ENCODE measurements around the gene SUMO3.

DNA sequence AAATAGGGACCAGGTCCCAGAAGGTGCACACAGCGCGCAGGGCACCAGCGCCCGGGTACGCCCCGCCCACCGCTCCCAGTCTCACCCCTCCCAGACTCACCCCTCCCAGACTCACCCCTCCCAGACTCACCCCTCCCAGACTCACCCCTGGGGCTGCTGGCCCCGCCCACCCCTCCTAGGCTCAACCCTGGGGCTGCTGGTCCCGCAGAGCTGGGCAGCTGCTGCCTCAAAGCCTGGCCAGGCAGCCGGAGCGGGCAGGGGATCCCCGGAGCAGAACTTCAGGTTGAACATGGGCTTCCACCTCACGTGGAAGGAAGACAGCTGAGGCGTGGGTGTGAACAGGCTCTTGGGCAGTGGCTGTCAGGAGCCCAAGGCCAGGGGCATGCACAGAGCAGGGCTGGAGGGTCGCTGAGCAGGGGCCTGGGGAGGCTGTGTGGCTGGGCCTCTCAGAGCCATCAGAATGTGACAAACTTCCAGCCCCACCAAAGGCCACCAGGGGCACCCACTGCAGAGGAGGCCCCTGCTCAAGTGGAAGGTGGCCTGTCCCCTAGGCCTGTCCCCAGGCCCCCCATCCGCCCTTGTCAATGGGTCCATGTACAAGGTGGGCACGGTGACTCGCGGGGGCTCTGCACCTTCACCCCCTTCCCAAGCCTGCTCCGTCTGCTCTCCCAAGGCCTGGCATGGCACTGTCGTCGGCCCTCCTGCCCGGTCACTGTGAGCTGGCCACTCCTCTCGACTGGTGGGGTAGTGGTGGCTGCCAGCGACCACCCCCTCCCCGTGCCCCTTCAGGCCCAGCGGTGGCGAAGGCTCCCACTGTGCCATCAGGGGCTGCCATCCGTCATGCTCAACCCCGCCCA lies 20.4 kb upstream of the SUMO3 start:
- TF ChIP-seq, protein P1, sequence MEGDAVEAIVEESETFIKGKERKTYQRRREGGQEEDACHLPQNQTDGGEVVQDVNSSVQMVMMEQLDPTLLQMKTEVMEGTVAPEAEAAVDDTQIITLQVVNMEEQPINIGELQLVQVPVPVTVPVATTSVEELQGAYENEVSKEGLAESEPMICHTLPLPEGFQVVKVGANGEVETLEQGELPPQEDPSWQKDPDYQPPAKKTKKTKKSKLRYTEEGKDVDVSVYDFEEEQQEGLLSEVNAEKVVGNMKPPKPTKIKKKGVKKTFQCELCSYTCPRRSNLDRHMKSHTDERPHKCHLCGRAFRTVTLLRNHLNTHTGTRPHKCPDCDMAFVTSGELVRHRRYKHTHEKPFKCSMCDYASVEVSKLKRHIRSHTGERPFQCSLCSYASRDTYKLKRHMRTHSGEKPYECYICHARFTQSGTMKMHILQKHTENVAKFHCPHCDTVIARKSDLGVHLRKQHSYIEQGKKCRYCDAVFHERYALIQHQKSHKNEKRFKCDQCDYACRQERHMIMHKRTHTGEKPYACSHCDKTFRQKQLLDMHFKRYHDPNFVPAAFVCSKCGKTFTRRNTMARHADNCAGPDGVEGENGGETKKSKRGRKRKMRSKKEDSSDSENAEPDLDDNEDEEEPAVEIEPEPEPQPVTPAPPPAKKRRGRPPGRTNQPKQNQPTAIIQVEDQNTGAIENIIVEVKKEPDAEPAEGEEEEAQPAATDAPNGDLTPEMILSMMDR (IDR thresholded peaks at IDR 0.05; ENCODE audit: low read depth, low read length, missing input control): no peak
- TF ChIP-seq TAF1 (conservative IDR thresholded peaks at IDR 0.05): no peak
- TF ChIP-seq, protein P2, sequence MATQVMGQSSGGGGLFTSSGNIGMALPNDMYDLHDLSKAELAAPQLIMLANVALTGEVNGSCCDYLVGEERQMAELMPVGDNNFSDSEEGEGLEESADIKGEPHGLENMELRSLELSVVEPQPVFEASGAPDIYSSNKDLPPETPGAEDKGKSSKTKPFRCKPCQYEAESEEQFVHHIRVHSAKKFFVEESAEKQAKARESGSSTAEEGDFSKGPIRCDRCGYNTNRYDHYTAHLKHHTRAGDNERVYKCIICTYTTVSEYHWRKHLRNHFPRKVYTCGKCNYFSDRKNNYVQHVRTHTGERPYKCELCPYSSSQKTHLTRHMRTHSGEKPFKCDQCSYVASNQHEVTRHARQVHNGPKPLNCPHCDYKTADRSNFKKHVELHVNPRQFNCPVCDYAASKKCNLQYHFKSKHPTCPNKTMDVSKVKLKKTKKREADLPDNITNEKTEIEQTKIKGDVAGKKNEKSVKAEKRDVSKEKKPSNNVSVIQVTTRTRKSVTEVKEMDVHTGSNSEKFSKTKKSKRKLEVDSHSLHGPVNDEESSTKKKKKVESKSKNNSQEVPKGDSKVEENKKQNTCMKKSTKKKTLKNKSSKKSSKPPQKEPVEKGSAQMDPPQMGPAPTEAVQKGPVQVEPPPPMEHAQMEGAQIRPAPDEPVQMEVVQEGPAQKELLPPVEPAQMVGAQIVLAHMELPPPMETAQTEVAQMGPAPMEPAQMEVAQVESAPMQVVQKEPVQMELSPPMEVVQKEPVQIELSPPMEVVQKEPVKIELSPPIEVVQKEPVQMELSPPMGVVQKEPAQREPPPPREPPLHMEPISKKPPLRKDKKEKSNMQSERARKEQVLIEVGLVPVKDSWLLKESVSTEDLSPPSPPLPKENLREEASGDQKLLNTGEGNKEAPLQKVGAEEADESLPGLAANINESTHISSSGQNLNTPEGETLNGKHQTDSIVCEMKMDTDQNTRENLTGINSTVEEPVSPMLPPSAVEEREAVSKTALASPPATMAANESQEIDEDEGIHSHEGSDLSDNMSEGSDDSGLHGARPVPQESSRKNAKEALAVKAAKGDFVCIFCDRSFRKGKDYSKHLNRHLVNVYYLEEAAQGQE (IDR thresholded peaks at IDR 0.05): no peak
- TF ChIP-seq GABPA (IDR thresholded peaks at IDR 0.05 in 1 of 2, conservative IDR thresholded peaks at IDR 0.05 in 1 of 2): no peak
- TF ChIP-seq, protein P3, sequence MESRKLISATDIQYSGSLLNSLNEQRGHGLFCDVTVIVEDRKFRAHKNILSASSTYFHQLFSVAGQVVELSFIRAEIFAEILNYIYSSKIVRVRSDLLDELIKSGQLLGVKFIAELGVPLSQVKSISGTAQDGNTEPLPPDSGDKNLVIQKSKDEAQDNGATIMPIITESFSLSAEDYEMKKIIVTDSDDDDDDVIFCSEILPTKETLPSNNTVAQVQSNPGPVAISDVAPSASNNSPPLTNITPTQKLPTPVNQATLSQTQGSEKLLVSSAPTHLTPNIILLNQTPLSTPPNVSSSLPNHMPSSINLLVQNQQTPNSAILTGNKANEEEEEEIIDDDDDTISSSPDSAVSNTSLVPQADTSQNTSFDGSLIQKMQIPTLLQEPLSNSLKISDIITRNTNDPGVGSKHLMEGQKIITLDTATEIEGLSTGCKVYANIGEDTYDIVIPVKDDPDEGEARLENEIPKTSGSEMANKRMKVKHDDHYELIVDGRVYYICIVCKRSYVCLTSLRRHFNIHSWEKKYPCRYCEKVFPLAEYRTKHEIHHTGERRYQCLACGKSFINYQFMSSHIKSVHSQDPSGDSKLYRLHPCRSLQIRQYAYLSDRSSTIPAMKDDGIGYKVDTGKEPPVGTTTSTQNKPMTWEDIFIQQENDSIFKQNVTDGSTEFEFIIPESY (IDR thresholded peaks at IDR 0.05): no peak
- TF ChIP-seq EGR1 (IDR thresholded peaks at IDR 0.05; ENCODE audit: low read depth in 2 of 2): no peak
